Suppressor macrophage treated with lipopolysaccharide for 4 hours (primary cell): Measurements from ENCODE around the gene SLC22A31.

Source experiments
- DNase-seq: peaks from one replicate; pipeline ENCODE4 v3.0.0-alpha.2; 2020

The SLC22A31 gene

DNA sequence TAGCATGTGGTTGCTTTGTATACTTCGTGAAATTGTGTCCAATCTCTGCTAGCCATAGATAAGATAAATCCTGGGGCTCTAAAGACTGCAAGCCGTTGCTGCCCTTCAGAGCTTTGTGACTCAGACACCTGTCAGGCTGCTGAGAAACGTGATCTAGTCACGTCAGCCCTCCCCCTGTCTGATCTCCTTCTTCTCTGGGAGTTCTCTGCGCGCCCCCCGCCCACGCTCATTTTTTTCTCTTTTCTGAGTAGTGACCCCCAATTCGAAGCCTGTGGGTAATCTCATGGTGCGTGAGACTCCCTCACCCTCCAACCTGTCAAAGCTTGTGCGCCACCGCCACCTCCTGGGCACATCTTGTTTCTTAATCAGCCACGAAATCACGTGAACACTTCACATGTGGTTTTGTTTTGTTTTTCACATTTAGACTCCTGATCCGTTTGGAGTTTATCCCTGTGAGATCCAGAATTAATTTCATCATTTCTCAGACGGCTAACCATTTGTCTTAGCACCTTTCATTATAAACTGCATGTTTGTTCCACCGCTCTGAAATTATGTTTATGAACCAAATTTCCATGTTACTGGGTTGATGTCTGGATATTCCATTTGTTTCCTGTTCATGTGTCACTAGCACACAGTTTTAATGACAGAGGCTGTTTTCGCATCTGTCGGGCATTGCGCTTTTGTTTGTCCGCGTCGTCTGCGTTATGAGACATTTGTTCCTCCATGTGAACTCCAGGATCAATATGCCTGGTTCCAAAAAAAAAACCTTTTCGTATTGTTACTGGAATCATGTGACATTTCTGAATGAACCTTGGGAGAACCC, 16.2 kb upstream of the SLC22A31 start:
- peak; percentile 81 for DNase-seq

DNA sequence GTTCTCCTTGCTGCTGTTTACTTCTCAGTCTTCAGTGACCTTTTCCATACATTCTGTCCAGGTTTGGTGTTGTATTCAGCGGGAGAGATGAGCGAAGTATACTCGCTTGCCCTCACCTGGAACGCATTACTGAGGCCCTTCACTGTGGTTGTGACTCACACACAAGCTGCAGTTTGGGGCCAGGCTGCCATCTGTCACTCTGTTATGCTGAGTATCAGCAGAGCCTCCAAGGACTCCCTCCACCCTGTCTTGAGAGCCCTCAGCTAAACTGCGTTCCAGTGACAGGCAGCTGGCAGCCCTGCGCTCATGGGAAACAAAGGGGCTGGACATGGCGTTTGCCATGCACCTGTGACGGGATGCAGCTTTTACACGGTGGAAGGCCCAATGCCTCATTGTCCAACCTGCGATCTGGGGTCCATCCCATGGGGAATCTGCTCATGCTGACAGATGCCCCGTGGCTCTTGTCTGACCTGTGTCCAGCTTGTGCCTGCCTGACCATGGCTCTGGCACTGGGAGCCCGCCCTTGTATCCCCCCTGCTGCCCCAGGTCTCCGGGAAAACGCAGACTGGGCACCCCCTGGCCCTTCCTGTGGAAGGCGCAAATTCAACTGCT, 10.7 kb upstream of the SLC22A31 start:
- no peak for DNase-seq

DNA sequence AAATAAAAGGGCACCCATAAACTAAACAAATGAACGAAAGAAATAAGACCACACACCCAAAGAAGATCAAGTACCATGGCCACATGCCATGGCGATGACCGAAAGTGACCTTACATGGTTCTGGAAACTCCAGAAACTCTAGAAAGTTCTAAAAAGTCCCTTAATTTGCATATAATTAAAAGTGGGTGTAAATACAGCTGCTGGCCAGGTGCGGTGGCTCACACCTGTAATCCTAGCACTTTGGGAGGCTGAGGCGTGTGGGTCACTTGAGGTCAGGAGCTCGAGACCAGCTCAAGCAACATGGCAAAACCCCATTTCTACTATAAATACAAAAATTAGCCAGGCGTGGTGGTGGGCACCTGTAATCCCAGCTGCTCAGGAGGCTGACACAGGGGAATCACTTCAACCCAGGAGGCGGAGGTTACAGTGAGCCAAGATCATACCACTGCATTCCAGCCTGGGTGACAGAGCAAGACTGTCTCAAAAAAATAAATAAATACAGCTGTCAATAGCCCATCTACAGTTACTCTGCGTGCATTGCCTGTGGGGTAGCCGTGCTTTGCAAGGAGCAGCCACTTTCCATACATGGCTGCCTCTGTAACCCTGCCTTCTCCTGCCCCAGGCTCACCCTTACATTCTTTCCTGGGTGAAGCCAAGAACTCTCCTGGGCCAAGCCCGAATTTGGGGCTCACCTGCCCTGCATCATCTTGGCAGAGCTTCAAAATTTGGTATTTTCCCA, 10.0 kb upstream of the SLC22A31 start:
- no peak for DNase-seq

DNA sequence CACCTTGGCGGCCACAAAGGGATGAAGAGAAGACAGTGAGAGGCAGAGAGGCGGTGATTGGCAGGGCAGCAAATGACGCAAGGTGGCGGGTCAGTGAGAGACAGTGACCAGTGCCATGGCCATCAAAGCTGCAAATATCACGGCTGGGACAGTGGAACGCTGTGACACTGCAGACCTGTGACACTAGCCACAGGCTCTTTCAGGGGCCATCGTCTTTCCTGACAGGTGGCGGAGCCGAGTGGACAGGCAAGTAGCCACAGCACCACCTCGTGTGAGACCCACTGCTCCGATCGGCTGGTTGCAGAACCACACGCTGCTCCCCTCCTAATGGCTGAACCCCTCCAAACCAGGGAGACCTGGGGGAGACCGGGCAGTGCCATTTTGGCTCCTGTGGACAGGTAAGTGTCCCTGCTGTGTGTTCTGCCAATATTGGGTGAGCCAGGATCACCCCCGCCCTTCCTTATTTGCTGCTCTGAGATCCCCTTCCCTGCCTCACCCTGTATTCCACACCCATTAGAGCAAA, 9.2 kb upstream of the SLC22A31 start:
- DNase-seq, result no peak

DNA sequence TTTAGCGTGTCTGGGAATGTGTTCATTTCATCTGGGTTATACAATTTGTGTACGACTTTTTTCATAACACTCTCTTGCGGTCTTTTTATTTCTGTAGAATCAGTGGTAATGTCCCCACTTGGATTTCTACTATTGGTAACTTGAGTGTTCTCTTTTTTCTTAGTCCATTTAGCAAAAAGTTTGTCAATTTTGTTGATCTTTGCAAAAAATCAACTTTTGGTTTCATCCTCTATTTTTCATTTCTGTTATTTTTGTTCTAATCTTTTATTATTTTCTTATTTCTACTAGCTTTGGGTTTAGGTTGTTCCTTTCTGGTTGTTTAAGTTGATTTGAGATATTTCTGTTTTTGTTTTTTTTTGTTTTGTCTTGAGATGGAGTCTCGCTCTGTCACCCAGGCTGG, 7.7 kb upstream of the SLC22A31 start:
- no peak for DNase-seq

DNA sequence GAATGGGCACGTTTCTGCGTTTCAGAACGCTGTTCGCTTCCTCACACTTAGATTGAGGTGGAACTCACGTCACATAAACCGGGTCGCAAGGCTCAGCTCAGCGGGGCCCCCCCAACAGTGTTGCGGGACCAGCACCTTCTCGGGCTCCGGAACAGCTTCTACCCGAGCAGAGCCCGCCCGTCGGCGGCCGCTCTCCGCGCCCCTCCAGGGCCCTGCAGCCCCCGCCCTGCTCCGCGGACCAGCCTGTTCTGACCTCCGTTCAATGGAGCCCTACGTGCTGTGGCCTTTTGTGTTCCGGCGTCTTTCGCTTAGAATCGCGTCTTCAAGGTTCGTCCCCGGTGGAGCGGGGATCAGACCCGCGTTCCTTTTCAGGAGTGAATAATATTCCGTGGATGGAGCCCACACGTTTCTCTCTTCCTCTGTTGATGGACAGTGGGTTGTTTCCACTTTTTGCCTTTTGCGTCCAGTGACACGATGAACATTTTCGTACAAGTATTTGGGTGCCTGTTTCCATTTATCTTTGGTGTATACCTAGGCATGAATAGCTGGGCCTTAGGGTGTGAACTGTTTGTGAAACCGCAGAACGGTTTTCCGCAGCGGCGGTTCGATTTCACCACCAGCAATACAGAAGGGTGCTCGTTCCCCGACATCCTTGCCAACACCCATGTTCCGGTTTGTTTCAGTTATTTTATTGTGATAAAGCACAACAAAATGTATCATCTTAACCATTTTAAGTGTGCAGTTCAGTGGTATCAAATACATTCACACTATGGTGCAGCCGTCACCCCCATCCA, 2.3 kb upstream of the SLC22A31 start:
- DNase-seq, result no peak

DNA sequence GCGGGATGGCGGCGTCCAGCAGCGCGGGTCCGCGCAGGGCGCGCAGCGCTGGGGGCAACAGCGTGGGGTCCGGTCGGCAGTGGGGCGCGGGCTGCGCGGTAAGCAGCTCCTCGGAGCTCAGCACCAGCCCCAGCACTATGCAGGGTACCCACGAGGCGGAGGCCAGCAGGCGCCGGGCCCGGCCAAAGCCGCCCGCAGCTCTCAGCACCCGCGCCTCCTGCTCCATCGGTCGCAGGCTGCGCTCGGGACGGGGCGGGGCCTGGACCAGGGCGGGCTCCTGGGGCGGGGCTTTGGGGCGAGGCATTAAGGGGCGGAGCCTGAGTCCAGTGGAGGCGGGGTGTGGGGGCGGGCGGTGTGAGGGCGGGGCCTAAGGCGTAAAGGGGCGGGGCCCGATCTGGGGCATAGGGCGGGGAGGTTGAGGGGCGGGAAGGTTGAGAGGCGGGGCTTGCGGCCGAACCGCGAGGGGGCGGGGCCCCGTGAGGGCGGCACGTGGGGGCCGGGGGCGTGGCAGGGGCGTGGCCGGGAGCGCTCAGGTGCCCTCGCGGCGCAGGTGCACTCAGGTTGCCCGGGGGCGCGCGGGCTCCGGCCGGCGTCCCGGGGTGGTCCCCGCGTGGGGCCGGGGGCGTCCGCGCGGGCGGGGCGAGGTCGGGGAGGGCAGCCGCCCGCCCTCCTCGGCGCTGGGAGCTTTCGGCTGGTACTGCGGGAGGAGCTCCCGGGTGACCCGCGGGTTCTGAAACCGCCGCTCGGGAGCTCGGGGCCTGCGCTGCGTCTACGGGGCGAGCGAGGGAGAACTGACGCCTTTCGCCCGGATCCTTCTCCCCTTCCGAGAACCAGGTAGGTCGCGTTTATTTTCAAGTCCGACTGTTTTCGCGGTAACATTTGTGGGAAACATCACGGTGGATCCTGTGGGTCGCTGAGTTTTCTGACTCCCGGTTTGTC, 1.4 kb upstream of the SLC22A31 start:
- DNase-seq, result peak; percentile 85

DNA sequence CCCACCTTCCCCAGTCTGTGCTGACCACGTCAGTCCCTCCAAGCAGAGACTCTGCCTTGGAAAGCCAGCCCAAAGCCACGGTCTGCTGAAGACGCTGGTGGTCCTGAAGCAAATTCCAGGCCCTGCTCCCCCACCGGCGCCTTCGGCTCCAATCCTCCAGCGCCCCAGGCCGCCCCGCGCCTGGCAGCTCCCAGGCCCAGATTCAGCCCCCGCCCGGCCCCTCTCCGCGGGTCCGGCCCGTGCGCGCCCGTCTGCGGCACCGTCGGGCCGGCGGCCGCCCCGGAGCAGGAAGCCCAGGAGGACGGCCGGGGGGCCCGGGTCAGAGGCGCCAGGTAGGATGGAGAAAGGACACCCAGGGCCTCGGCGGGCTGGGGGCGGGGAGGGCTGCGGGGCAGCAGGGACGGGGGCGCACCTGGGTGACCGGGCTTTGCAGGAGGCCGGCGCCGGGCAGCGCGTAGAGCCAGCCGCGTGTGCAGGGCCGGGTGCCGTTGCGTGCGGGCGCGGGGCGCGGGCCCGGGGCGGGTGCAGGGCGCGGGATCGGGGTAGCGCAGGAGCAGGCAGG, 594 bp upstream of the SLC22A31 start:
- DNase-seq, result no peak

DNA sequence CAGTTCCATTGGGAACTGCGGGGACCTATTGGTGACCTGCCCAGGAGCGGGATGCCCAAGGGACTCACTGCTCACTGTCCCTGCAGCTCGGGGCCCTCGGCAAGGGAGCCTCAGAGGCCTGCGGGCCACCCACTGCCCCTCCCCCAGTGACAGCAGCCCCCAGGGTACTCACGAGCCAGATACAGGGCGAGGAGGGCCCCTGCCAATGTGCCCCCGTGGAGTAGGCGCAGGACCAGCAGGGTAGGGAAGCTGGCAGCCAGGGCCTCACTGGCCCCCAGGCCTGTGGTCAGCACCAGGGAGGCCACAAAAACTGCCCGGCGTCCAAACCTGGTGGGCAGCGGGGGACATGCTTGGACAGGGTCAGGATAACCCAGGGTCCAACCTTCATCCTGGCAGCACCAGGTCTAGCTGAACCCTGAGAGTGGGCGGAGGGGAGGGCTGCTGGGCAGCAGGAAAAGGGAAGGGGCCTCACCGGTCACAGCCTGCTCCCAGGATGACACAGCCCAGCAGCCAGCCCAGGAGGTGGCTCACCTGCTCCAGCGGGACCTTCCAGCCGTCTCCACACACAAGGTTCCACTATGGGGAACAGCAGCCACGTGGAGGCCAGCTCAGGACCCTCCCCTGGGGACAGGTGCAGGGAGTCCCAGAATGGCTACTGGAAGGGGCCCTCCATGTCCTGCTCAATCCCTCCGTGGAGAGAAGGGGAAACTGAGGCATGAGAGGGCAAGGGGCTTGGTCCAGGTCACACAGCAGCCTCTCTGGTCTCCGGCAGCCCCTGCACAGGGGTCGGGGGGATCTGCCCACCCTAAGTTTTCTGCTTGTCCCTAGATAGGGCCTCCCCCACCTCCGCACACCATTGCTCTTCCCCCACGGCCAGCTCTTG, 855 bp downstream of the SLC22A31 start:
- DNase-seq, result no peak

DNA sequence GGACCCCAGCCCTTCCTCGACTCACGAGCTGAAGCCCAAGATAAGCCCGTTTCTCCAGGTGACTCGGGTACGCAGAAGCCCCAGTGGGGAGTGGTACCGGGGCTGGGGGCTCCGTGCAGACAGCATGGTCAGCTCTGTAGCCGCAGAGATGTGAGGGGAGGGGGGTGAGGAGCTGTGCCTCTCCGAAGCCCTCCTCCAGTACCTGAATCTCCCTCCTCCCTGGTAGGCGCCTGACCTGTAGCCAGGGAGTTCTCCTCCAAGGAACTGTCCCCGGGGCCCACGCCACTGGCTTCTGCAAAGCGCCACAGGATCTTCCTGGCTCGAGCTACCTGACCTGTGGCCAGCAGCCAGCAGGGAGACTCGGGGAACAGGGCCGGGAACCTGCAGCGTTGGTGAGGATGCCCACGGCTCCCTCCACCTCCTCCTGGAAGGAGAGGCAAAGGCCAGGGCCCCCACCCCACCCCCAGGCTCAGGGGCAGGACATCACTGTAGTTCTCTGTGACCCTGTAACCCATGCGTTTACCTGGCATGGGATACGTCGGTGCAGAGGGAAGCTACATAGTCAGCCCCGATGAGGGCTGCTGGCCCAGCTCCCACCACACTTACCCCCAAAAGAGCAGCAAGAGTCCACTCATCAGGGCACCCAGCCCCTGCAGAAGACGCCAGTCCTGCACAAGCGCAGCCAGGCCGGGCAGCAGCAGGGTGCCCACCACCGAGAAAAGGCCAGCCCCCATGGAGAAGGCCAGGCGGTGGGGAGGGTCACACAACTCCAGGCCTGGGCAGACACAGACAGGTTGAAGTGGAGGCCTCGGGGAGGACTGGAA, 1.7 kb downstream of the SLC22A31 start:
- DNase-seq, result no peak

DNA sequence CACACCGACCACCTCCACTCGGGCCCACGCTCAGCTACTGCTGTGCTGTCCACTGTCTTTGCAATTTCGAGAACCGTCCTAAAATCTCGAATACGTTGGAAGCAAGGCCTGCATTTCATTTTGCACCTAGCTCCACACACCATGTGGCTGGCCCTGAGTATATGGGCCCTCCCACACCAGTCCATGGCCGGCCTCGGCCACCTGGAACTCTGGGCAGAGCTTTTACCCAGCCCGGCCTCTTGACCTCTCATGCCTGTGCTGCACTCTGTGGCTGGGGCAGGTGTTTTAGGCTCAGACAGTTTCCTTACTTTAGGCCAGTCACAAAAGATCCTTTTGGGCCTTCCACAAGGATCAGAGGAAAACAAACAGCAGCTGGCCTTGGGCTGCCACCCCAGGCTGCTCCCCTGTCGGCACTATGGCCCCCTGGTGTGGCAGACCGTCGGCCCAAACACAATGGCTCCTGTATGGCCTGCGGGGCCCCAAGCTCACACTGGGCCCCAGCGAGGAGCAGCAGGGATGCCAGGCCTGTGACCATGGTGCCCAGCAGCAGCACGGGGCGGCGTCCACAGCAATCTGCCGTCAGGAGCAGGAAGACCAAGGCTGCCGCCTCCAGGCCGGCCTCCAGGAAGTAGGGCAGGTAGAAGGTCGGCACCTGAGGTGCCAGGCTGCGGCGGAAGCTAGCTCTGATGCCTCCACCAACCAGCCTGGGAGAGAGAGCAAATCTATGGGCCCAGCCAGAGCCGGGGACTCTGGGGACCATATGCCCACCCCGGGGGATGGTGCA, 2.5 kb downstream of the SLC22A31 start:
- DNase-seq, result no peak

DNA sequence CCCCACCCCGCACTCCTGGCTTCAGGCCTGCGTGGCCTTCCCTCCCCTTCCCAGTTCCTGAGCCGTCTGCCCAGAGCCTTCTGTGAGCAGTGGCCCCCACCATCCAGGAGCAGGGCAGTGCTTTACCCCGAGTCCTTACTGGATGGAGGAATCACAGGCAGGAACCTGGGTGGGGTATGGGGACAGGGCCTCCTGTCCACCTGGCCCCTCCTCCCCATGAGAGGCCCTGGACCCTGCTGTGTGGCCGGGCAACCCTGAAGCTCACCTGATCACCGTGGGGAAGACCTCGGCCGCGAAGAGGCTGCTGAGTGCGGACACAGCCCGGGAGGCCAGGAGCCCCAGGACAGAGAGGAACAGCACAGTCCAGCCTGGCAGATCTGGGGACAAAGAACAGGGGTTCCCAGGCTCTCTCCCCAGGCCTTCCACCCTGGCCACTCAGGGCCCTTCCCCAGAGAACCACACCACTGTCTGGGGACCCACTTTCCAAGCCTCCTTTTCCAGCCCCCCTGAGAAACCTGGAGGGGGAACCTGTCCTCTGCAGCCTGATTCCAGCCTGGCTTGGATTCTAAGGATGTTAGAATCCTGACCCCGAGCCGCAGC, 3.2 kb downstream of the SLC22A31 start:
- no peak for DNase-seq

DNA sequence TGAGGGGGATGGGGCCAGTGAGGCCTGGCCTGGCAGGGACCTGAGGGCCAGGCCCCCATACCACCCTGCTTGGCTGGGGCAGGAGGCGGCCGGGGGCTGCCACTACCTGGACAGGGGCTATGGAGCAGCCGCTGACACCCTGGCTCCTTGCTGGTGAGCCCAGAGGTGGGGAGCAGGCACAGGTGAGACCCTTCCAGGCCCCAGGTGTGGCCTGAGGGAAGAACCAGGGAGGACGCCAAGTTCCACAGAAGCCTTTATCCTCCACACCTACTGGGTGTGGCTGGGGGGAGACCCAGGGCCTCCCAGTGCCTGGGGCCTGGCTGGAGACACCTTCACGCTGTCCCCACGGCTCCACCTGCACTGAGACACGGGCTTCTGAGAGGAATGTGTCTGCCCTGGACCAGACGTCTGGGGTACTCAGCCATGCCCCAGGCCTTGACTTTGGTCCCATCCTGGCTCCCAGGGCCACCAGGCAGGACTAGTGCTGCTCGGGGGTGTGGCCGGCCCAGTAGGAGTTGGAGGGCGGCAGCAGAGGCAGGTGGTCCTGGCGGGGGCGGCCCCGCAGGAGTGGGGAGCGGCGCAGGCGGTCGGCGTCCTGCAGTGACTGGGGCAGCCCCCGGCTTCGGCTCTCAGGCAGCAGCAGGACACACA, 4.7 kb downstream of the SLC22A31 start:
- DNase-seq, result no peak

DNA sequence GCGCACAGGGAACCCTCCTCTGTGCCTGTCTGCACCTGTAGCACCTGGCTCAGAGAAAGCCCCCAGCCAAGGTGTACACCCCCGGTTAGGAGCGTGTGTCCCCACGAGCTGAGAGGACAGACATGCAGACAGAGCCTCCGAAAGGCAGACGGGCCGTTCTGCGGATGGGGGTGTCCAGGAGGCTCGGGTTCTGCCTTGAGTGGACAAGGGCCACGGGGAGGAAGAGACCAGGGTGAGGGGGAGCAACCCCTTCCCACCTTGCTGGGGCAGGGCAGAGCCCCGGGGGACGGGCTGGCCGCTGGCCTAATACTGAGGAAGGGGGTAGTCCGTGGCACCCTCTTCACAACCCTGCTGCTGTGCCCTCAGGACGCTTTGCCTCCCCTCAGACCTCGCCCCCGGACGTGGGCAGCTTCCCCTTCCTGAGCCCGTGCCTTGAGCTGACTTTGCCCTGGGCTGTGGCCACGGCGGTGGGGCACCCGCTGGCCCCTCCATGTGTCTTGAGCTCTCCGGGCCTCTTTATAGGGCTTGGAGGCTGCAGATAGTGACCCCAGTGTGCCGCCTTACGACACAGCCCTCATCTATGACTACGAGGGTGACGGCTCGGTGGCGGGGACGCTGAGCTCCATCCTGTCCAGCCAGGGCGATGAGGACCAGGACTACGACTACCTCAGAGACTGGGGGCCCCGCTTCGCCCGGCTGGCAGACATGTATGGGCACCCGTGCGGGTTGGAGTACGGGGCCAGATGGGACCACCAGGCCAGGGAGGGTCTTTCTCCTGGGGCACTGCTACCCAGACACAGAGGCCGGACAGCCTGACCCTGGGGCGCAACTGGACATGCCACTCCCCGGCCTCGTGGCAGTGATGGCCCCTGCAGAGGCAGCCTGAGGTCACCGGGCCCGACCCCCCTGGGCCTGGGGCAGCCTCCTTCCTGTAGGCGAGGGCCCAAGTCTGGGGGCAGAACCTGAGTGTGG, 5.7 kb downstream of the SLC22A31 start:
- no peak for DNase-seq

DNA sequence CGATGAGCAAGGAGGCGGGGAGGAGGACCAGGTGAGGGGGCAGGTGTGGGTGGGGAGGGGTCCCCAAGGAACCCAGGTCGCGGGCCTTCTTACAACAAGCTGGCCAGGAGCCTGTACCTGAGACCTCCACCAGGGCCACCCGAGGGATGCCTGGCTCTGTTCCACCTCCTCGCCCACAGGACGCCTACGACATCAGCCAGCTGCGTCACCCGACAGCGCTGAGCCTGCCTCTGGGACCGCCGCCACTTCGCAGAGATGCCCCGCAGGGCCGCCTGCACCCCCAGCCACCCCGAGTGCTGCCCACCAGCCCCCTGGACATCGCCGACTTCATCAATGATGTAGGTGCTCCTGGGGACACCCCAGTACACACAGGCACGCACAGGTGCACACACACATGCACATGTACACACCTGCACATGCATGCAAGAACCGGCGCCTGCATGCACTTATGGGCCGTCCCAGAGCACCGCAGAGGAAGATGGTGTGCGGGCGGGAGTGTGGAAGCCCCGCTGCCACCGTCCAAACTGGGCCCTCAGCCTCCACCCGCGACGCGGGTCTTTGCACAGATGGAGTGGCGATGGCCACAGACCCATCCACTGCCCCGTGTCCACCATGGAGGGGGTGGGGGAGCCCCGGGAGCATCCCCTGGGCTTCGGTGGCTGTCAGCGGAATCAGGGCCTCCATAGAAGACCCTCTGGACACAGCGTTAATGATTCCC, 6.6 kb downstream of the SLC22A31 start:
- no peak for DNase-seq
